ENCODE measurements around the gene ATXN10.
"Not testable (repeated sequence)": the region's sequence is repeated elsewhere in the genome, so short reads cannot be mapped to it uniquely, and the experiment has no call there.

ATXN10 gene, protein sequence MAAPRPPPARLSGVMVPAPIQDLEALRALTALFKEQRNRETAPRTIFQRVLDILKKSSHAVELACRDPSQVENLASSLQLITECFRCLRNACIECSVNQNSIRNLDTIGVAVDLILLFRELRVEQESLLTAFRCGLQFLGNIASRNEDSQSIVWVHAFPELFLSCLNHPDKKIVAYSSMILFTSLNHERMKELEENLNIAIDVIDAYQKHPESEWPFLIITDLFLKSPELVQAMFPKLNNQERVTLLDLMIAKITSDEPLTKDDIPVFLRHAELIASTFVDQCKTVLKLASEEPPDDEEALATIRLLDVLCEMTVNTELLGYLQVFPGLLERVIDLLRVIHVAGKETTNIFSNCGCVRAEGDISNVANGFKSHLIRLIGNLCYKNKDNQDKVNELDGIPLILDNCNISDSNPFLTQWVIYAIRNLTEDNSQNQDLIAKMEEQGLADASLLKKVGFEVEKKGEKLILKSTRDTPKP

GRCh38 chr22:45671783-45672563 lies at the start of gene ATXN10:
ATXN10 (plus strand) TSS chr22:45671834; CDS start chr22:45672064, 230 bp downstream.
- H3K27me3 ChIP-seq (replicated peaks; ENCODE audit: control insufficient read depth, insufficient read depth, low read length) = no peaks in the 10 kb centered on the region
- peaks cover 22% of the 10 kb centered on the region for H3K4me1 ChIP-seq (ENCODE audit: control insufficient read depth, insufficient read depth, low read length)
- H3K36me3 ChIP-seq (ENCODE audit: control insufficient read depth, insufficient read depth, low read length, severe bottlenecking) = no peaks in the 10 kb centered on the region
- peak; percentile 84 for DNase-seq (ENCODE audit: low read depth)
- no peaks in the 10 kb centered on the region for H3K9me3 ChIP-seq (ENCODE audit: control insufficient read depth, low read length)
- H3K9ac ChIP-seq (ENCODE audit: low read length) = peak within 1 kb of the TSS; percentile 96
- H3K4me3 ChIP-seq (ENCODE audit: low read length) = peak within 1 kb of the TSS; percentile 95

- no peaks in the 10 kb centered on the region for H3K27me3 ChIP-seq (replicated peaks; ENCODE audit: control insufficient read depth, insufficient read depth, low read length)
- no peaks in the 10 kb centered on the region for H3K36me3 ChIP-seq (ENCODE audit: control insufficient read depth, insufficient read depth, low read length, severe bottlenecking)
- peaks cover 11% of the 10 kb centered on the region for H3K4me1 ChIP-seq (ENCODE audit: control insufficient read depth, insufficient read depth, low read length)
- DNase-seq (ENCODE audit: low read depth) = no peak
- H3K9me3 ChIP-seq (ENCODE audit: control insufficient read depth, low read length) = no peaks in the 10 kb centered on the region
- no peak overlapping the region for H3K9ac ChIP-seq (ENCODE audit: low read length)
- H3K4me3 ChIP-seq (ENCODE audit: low read length) = no peak overlapping the region
These were observed 49.6 kb upstream of the ATXN10 start for GRCh38 chr22:45621836-45622600.

DNA sequence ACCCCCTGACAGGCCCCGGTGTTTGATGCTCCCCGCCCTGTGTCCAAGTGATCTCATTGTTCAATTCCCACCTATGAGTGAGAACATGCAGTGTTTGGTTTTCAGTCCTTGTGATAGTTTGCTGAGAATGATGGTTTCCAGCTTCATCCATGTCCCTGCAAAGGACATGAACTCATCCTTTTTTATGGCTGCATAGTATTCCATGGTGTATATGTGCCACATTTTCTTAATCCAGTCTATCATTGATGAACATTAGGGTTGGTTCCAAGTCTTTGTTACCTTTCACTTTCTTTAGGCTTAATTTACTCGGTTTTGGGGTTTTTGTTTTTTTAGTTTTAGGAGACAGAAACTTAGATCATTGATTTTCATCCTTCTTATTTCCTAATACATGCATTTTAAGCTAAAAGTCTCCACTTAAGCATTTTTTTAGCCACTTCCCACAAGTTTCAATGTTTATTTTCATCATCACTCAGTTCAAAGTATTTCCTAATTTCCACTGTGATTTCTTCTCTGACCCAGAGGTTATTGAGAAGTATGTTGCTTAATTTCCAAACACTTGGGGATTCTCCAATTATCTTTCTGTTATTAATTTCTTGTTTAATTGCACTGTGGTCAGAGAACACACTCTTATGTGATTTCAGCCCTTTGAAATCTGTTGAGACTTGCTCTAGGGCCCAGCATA lies 48.0 kb upstream of the ATXN10 start:
- H3K27me3 ChIP-seq (replicated peaks; ENCODE audit: control insufficient read depth, insufficient read depth, low read length); DNase-seq (ENCODE audit: low read depth); H3K9ac ChIP-seq (ENCODE audit: low read length); H3K9me3 ChIP-seq (ENCODE audit: control insufficient read depth, low read length); H3K4me3 ChIP-seq (ENCODE audit: low read length); H3K36me3 ChIP-seq (ENCODE audit: control insufficient read depth, insufficient read depth, low read length, severe bottlenecking): not testable (repeated sequence)
- H3K4me1 ChIP-seq (ENCODE audit: control insufficient read depth, insufficient read depth, low read length) = peaks cover 11% of the 10 kb centered on the region

- Histone ChIP-seq H3K4me3 (ENCODE audit: low read length) (no peak overlapping the region), H3K27me3 (replicated peaks; ENCODE audit: control insufficient read depth, insufficient read depth, low read length) (peaks cover 13% of the 10 kb centered on the region), H3K4me1 (ENCODE audit: control insufficient read depth, insufficient read depth, low read length) (peaks cover 11% of the 10 kb centered on the region), H3K9me3 (ENCODE audit: control insufficient read depth, low read length) (no peaks in the 10 kb centered on the region), H3K36me3 (ENCODE audit: control insufficient read depth, insufficient read depth, low read length, severe bottlenecking) (no peaks in the 10 kb centered on the region), H3K9ac (ENCODE audit: low read length) (no peak overlapping the region)
- DNase-seq (ENCODE audit: low read depth) = no peak
These were observed 45.4 kb upstream of the ATXN10 start for GRCh38 chr22:45626198-45626651.

DNA sequence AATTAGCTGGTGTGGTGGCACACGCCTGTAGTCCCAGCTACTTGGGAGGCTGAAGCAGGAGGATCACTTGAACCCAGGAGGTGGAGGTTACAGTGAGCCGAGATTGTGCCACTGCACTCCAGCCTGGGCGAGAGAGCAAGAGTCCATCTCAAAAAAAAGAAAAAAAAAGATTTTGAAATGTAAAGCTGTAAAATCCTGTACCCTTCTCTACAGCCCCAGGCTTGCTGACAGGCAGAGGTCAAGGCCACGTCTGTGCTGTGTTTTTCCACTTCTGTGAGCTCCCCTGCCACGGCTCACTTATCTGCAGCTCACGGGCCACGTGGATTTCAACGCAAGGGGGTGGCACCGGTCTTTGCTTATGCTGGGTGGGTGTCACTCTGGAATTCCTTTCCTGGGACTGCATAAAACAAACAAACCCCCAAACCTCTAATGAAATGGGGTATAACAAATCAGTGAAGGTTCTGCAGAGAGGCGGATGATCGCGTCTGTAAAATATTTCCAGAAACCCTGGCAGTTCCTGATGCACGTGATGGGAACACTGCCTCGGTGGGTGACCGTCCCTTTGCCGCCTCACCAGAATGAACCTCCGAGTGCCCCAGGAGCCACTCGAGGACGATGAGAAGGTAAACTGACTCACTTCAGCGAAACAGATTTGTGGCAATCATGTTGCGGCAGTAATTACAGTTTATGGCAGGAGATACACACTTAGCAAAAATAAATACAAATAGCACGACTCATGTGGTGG lies 44.0 kb upstream of the ATXN10 start:
- Histone ChIP-seq H3K36me3 (ENCODE audit: control insufficient read depth, insufficient read depth, low read length, severe bottlenecking) (no peaks in the 10 kb centered on the region), H3K9ac (ENCODE audit: low read length) (no peak overlapping the region), H3K4me1 (ENCODE audit: control insufficient read depth, insufficient read depth, low read length) (peaks cover 11% of the 10 kb centered on the region), H3K27me3 (replicated peaks; ENCODE audit: control insufficient read depth, insufficient read depth, low read length) (peaks cover 27% of the 10 kb centered on the region), H3K4me3 (ENCODE audit: low read length) (no peak overlapping the region), H3K9me3 (ENCODE audit: control insufficient read depth, low read length) (peaks cover 4% of the 10 kb centered on the region)
- DNase-seq (ENCODE audit: low read depth) = no peak

- peaks cover 36% of the 10 kb centered on the region for H3K27me3 ChIP-seq (replicated peaks; ENCODE audit: control insufficient read depth, insufficient read depth, low read length)
- DNase-seq (ENCODE audit: low read depth) = no peak
- no peaks in the 10 kb centered on the region for H3K36me3 ChIP-seq (ENCODE audit: control insufficient read depth, insufficient read depth, low read length, severe bottlenecking)
- H3K4me3 ChIP-seq (ENCODE audit: low read length) = no peak overlapping the region
- peaks cover 11% of the 10 kb centered on the region for H3K4me1 ChIP-seq (ENCODE audit: control insufficient read depth, insufficient read depth, low read length)
- peaks cover 4% of the 10 kb centered on the region for H3K9me3 ChIP-seq (ENCODE audit: control insufficient read depth, low read length)
- H3K9ac ChIP-seq (ENCODE audit: low read length) = no peak overlapping the region
These were observed 43.1 kb upstream of the ATXN10 start for GRCh38 chr22:45628515-45628914.

DNA sequence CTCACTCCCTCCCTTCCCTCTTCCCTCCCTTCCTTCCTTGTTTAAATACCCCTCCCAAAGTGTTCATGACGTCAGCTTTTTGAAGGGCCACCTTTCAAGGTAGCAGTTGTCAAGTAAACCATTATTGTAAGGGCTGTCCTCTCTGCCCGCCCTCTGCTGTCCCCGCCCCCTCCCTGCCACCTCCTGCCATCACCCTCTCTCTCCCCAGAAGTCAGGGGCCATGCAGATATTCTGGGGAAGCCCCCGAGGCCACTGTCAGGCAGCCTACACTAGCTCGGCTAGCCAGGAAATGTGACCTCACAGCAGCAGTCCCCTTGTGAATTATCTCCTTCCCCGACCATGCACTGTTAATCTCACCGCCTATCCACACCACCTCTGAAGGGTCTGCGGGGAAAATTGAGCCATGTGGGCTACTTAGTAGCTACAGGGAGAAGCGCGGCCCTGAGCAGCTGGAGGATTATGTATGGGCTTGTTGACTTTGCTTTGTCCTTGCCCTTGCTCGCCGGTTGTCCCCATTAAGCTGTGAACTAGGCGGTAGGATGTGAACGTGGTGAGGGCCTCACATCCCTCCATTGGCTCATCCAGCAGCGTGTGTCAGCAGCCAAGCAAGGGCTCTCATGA lies 42.1 kb upstream of the ATXN10 start:
- Histone ChIP-seq H3K4me1 (ENCODE audit: control insufficient read depth, insufficient read depth, low read length) (peaks cover 3% of the 10 kb centered on the region), H3K9me3 (ENCODE audit: control insufficient read depth, low read length) (peaks cover 4% of the 10 kb centered on the region), H3K36me3 (ENCODE audit: control insufficient read depth, insufficient read depth, low read length, severe bottlenecking) (no peaks in the 10 kb centered on the region), H3K9ac (ENCODE audit: low read length) (no peak overlapping the region), H3K4me3 (ENCODE audit: low read length) (no peak overlapping the region), H3K27me3 (replicated peaks; ENCODE audit: control insufficient read depth, insufficient read depth, low read length) (peaks cover 42% of the 10 kb centered on the region)
- no peak for DNase-seq (ENCODE audit: low read depth)

GRCh38 chr22:45630436-45630835 lies 41.2 kb upstream of the ATXN10 start:
- no peak for DNase-seq (ENCODE audit: low read depth)
- H3K9me3 ChIP-seq (ENCODE audit: control insufficient read depth, low read length) = peaks cover 4% of the 10 kb centered on the region
- H3K36me3 ChIP-seq (ENCODE audit: control insufficient read depth, insufficient read depth, low read length, severe bottlenecking) = no peaks in the 10 kb centered on the region
- no peak overlapping the region for H3K4me3 ChIP-seq (ENCODE audit: low read length)
- no peak overlapping the region for H3K9ac ChIP-seq (ENCODE audit: low read length)
- peaks cover 49% of the 10 kb centered on the region for H3K27me3 ChIP-seq (replicated peaks; ENCODE audit: control insufficient read depth, insufficient read depth, low read length)
- no peaks in the 10 kb centered on the region for H3K4me1 ChIP-seq (ENCODE audit: control insufficient read depth, insufficient read depth, low read length)

- peaks cover 4% of the 10 kb centered on the region for H3K9me3 ChIP-seq (ENCODE audit: control insufficient read depth, low read length)
- H3K4me3 ChIP-seq (ENCODE audit: low read length) = no peak overlapping the region
- H3K4me1 ChIP-seq (ENCODE audit: control insufficient read depth, insufficient read depth, low read length) = no peaks in the 10 kb centered on the region
- no peak overlapping the region for H3K9ac ChIP-seq (ENCODE audit: low read length)
- peaks cover 57% of the 10 kb centered on the region for H3K27me3 ChIP-seq (replicated peaks; ENCODE audit: control insufficient read depth, insufficient read depth, low read length)
- DNase-seq (ENCODE audit: low read depth) = no peak
- no peaks in the 10 kb centered on the region for H3K36me3 ChIP-seq (ENCODE audit: control insufficient read depth, insufficient read depth, low read length, severe bottlenecking)
These were observed 40.3 kb upstream of the ATXN10 start for GRCh38 chr22:45631140-45631840.

All from adipocyte (in vitro differentiated cells).